IPS-NIHi7 (cell line): ENCODE data around the gene ASTN2.

Experiments
- DNase-seq: peaks from one replicate; pipeline ENCODE4 v3.0.0; 2012; ENCODE audit warnings: mixed read lengths; ENCODE audit errors: extremely low spot score

Gene ASTN2

GRCh38 chr9:117303643-117304230 lies 111.1 kb downstream of the ASTN2 start:
- no peak for DNase-seq

GRCh38 chr9:117302487-117302886 lies 112.4 kb downstream of the ASTN2 start:
- no peak for DNase-seq

DNA sequence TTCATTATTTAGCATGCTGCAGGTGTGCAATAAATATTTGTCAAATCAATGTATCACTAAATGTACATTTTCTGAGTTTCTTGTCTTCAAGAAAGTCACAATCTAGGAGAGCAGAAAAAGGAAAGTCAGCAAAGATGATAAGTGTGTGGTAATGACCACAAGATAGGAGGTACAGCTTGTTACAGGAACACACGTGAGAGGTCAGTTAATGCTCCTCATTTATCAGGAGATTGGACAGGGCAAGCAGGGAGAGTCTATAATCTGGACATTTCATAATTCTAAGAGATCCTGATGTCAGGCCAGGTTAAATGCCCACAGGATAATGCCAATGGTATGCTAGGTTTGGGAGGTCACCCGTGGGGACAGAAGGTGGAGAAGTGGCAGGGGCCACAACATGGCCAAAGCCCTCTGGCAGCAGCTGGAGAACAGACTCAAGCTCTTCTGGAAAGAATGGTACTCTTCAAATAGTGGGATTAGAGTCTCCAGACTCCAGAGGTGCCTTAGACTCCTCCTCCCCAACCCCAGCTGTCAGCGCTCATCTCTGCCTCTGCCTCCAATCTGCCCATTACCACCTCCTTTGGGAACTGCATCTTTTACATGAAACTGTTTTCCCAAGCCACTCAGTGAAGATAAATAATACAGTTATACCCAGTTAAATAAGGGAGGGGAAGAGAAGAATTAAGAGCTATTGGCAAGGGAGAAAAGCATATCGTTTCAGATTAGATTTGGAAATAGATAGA lies 114.3 kb downstream of the ASTN2 start:
- DNase-seq: no peak

GRCh38 chr9:117296453-117296852 lies 118.4 kb downstream of the ASTN2 start:
- no peak for DNase-seq

- DNase-seq: no peak
These were observed 121.4 kb downstream of the ASTN2 start for GRCh38 chr9:117293206-117294114.

GRCh38 chr9:117290856-117291622 lies 123.8 kb downstream of the ASTN2 start:
- DNase-seq: no peak

- DNase-seq: no peak
These were observed 124.5 kb downstream of the ASTN2 start for GRCh38 chr9:117290306-117290840.

DNA sequence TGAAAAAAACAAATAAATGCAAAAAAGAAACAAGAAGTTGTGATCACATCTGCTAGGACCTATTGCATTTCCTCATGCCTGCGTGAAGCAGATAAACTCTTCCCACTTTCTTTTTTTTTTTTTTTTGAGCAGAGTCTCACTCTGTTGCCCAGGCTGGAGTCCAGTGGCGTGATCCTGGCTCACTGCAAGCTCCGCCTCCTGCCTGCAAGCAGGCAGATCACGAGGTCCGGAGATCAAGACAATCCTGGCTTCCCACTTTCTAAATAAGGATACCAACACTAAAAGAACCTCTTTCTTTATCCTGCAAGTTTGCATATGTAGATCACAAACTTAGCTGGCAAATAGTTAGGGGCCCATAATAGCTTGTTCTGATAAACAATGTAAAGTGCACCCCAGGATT lies 128.6 kb downstream of the ASTN2 start:
- no peak for DNase-seq

DNA sequence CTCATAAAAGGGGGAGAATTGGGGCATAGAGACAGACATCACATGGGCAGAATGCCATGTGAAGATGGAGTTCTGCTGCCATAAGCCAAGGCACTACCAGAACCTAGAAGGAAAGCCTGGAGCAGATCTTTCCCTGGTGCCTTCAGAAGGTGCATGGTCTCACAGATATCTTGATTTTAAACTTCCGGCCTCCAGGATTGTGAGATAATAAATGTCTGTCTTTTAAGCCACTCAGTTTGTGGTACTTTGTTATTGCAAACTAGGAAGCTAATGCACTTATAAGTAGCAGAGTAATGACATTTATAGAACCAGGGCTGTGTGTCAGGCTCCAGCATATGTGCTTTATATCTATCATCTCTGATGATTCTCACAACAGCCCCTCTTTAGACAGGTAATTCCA lies 130.4 kb downstream of the ASTN2 start:
- DNase-seq: no peak

- no peak for DNase-seq
These were observed 132.3 kb downstream of the ASTN2 start for GRCh38 chr9:117282541-117282940.

DNA sequence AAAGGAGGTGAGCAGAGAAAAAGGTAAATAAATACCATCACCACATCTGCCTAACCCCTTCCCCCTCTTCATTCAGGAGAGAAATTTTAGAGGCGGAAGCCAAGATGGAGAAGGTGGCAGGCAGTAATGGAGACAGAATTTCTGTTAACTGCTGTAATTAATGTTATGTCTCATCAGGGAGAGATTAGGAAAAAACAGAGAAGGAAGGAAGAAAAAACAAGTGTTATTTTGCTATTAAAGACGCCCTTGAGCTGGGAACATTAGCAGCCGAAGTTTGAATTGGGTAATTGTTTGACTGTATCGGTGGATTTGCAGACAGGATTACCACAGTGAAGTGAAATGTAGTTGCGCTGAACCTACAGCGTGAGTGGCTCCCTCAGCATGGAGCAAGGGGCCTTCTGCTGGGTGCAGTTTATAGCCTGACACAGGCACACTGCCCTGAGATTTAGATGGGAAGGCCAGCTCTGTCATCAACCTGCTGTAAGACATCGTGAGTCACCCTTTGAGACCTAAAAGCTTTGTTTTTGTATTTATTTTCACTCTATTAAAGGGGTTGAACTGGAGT lies 136.3 kb downstream of the ASTN2 start:
- DNase-seq: no peak

DNA sequence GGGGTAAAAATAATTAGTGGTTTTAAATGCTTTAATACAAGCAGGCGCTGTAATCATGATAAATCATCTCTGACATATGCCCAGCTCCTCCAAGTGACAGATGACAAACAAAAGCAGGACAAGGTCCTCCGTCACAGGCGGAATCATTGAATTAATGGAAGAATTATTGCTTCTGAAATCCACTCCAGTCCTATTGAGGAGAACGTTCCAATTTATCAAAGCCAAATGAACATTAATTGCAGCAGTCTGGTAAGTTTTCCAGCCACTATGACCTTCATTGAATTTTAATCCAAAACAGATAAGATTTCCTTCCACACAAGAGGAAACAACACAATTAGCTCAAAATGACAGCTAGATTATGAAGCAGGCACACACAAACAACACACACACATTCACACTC lies 136.8 kb downstream of the ASTN2 start:
- DNase-seq: no peak

DNA sequence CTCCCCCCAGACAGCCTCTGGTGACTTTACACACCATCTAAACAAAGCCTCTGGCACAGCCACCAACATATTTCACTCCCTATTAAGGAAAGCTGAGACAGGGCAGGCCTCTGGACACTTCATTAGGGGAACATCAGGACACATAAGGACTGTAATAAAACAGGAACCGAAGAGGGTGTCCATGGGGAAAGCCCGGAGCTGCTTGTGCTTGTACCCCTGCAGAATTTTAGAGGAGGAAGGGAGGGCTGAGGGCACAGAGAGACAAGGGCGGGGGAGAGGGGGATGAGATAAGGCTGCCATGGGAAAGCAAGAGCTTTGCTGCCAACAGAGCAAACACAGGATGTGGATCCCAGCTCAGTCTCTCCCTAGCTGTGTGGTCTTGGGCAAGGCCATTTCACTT lies 138.4 kb downstream of the ASTN2 start:
- no peak for DNase-seq

GRCh38 chr9:117273612-117274011 lies 141.2 kb downstream of the ASTN2 start:
- no peak for DNase-seq

GRCh38 chr9:117268847-117269446 lies 145.9 kb downstream of the ASTN2 start:
- no peak for DNase-seq

DNA sequence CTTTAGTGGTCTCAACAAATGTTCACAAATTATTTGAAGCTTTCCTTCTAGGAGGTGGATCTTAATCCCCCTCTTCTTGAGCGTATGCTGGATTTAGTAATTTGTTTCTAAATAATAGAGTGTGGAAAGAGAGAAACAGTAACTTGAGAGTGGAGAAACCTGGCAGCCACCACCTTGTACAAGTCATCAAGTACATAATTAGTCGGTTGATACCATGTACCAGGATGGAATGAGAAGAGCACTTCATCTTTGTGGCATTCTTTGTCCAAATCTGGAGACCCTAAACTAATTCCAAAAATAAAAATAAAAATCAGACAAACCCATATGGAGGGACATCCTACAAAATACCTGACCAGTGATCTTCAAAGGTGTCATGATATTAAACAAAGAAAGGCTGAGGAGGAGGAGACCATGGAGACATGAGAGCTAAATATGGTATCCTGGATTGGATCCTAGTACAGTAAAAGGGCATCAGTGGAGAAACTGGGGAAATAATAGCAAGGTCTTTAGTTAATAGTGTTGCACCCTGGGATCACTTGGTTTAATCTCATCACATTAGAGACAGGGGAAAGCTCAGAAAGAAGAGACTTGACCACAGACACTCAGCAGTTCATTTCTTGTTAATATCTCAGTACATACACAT lies 147.9 kb downstream of the ASTN2 start:
- DNase-seq: no peak

- DNase-seq: no peak
These were observed 149.6 kb downstream of the ASTN2 start for GRCh38 chr9:117265253-117265652.

DNA sequence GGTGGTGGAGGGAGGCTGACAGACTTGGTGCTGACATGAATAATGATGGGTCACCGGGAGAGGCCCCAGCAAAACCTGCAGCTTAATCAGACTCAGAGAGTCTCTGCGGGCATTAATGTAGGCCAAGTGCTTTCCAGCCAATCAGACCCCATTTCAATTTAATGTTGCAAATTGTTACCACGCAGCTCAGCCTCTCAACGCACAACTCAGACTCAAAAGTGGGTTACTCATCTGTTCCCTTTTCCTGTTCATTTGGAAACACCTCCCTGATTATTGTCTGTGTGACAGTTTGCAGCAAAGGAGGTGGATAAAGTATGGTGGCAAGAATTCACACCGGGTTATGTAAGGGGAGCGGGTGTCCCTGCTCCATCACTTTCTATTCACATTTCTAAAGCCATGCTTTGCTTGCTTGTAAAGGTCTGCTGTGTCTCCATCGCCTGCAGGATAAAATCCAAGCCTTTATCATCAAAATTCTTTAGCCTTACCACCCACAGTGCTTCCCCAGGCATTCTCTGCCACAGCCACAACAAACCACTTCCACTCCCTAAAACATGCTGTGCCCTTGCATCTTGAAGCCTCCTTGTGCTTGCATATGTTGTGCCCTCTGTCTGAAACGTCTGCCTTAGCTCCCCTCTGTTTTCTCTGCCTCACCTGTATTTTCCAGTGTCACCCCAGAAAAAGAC lies 156.5 kb downstream of the ASTN2 start:
- DNase-seq: no peak

- DNase-seq: no peak
These were observed 161.6 kb downstream of the ASTN2 start for GRCh38 chr9:117253261-117253660.
